OCI-LY1 (cell line): Measurements from ENCODE around the gene TPSAB1.

Experiments
- H2AFZ ChIP-seq: fragments of 200-600 bp; sonication (generic), shearing (Covaris generic); 2 replicates; pipeline ENCODE4 v1.6.0; 2014; ENCODE audit warnings: antibody characterized with exemption, mild to moderate bottlenecking, low read length
- H3F3A ChIP-seq: fragments of 200-600 bp; sonication (generic), shearing (Covaris generic); 2 replicates; pipeline ENCODE4 v1.6.0; 2014; ENCODE audit warnings: mild to moderate bottlenecking, antibody characterized with exemption, low read length, moderate library complexity; ENCODE audit not compliant: insufficient read depth
- H3K27ac ChIP-seq: fragments of 200-600 bp; sonication (generic); 2 replicates; pipeline ENCODE4 v1.5.1; 2014; ENCODE audit warnings: low read length, mixed run types, mild to moderate bottlenecking, low read depth; ENCODE audit not compliant: poor library complexity, severe bottlenecking
- H3K27me3 ChIP-seq: fragments of 200-600 bp; sonication (generic); 2 replicates; pipeline ENCODE4 v1.6.0; 2014; ENCODE audit warnings: antibody characterized with exemption, mild to moderate bottlenecking, low read length, moderate library complexity; ENCODE audit not compliant: insufficient read depth
- H3K36me3 ChIP-seq: fragments of 200-600 bp; sonication (generic); 2 replicates; pipeline ENCODE4 v1.6.1; 2014; ENCODE audit warnings: mild to moderate bottlenecking, antibody characterized with exemption, low read length, moderate library complexity, mixed read lengths; ENCODE audit not compliant: insufficient read depth
- H3K4me1 ChIP-seq: fragments of 200-600 bp; sonication (generic); 2 replicates; pipeline ENCODE4 v1.5.1; 2014; ENCODE audit warnings: mild to moderate bottlenecking, low read length, moderate library complexity; ENCODE audit not compliant: insufficient read depth, severe bottlenecking
- H3K4me2 ChIP-seq: fragments of 200-600 bp; sonication (generic), shearing (Covaris generic); 2 replicates; pipeline ENCODE4 v1.6.1; 2014; ENCODE audit warnings: low read length
- H3K4me3 ChIP-seq: fragments of 200-600 bp; sonication (generic); 2 replicates; pipeline ENCODE4 v1.5.1; 2014; ENCODE audit warnings: low read length, low read depth, mild to moderate bottlenecking, mixed read lengths; ENCODE audit not compliant: poor library complexity, severe bottlenecking
- H3K79me2 ChIP-seq: fragments of 200-600 bp; shearing (Covaris generic); 2 replicates; pipeline ENCODE4 v1.6.1; 2016; ENCODE audit warnings: mixed run types, low read length, mixed read lengths; ENCODE audit not compliant: insufficient read depth
- H3K9ac ChIP-seq: fragments of 200-600 bp; sonication (generic), shearing (Covaris generic); 2 replicates; pipeline ENCODE4 v1.6.1; 2014; ENCODE audit warnings: mild to moderate bottlenecking, low read length, mixed read lengths
- H3K9me2 ChIP-seq: fragments of 200-600 bp; sonication (generic), shearing (Covaris generic); 2 replicates; pipeline ENCODE4 v1.6.1; 2014; ENCODE audit warnings: low read depth, mild to moderate bottlenecking, low read length, mixed read lengths
- H3K9me3 ChIP-seq: fragments of 200-600 bp; shearing (Covaris generic); 2 replicates; pipeline ENCODE4 v1.6.1; 2014; ENCODE audit warnings: low read length, mixed read lengths
- H4K20me1 ChIP-seq: fragments of 200-600 bp; sonication (generic), shearing (Covaris generic); 2 replicates; pipeline ENCODE4 v1.6.0; 2016; ENCODE audit warnings: mild to moderate bottlenecking, low read length; ENCODE audit not compliant: insufficient read depth
- EZH2 ChIP-seq: fragments of 200-600 bp; sonication (generic), shearing (Covaris generic); IDR thresholded peaks from 2 replicates; pipeline ENCODE4 v1.8.0; 2017; ENCODE audit warnings: borderline replicate concordance, mixed run types, mild to moderate bottlenecking, antibody characterized with exemption, low read length, moderate library complexity, mixed read lengths
- TF ChIP-seq, protein P1 (sequence below): fragments of 200-600 bp; sonication (generic), shearing (Covaris generic); IDR thresholded peaks from 2 replicates; pipeline ENCODE4 v1.5.1; 2017; ENCODE audit warnings: mild to moderate bottlenecking, antibody characterized with exemption, low read length, moderate library complexity, mixed read lengths

The TPSAB1 gene

DNA sequence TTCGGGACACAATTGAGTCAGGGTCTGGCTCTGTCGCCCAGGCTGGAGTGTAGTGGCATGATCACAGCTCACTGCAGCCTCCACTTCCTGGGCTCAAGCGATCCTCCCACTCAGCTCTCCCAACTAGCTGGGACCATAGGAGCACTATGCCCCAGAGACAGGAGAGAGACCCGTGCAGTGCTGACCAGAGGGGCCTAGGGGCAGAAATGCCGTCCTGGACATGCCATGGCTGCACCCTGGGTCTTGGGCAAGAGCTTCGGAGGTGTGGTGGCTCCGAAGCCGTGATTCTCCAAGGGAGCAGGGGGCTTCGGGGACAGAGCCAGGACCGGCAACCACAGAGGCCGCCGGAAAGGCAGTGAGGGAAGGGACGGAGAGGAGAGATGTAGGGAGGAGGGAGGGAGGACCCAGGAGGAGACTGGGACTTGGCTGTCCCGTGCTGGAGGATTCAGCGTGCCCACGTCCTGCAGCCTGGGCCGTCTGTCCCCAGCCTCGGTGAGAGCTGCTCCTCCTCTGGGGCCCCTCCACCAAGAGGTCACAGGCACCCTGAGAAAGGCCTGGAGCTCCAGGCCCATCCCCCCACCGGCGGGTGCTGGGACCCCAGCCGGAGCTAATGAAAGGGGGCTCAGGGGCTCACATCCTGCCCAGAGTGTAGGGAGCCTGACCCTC is 37.2 kb downstream of the TPSAB1 start:
- Histone ChIP-seq H3K9me2 (no peaks in the 10 kb centered on the region), H3K4me1 (no peaks in the 10 kb centered on the region), H3K4me3 (no peak overlapping the region), H3K4me2 (no peak overlapping the region), H3K36me3 (no peaks in the 10 kb centered on the region), H2AFZ (no peak overlapping the region), H3K27me3 (peaks cover 4% of the 10 kb centered on the region; the same call in 1 of the 2 replicates), H4K20me1 (no peaks in the 10 kb centered on the region), H3F3A (no peaks in the 10 kb centered on the region), H3K79me2 (no peaks in the 10 kb centered on the region), H3K9ac (no peak overlapping the region), H3K27ac (no peak overlapping the region), H3K9me3 (no peaks in the 10 kb centered on the region)
- TF ChIP-seq, protein P1, sequence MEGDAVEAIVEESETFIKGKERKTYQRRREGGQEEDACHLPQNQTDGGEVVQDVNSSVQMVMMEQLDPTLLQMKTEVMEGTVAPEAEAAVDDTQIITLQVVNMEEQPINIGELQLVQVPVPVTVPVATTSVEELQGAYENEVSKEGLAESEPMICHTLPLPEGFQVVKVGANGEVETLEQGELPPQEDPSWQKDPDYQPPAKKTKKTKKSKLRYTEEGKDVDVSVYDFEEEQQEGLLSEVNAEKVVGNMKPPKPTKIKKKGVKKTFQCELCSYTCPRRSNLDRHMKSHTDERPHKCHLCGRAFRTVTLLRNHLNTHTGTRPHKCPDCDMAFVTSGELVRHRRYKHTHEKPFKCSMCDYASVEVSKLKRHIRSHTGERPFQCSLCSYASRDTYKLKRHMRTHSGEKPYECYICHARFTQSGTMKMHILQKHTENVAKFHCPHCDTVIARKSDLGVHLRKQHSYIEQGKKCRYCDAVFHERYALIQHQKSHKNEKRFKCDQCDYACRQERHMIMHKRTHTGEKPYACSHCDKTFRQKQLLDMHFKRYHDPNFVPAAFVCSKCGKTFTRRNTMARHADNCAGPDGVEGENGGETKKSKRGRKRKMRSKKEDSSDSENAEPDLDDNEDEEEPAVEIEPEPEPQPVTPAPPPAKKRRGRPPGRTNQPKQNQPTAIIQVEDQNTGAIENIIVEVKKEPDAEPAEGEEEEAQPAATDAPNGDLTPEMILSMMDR: no peak
- TF ChIP-seq EZH2: no peak

DNA sequence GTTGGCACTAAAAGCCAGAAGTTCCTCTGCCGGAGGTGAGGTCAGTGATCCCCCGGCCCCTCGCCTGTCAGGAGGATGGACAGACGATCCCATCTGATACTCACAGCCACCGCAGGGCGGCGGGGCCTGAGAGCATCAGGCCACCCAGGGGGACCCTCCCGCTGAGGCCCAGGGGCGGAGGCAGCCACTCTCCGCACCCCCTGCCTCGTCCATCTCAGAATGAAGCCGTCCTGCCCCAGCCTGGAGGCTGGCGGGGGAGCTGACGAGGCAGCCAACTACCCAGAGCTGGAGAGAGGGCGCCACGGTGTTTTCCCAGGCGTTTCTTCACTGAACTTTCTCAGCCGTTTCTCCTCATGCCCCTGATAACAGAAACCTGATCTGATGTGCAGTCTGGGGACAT is 38.0 kb downstream of the TPSAB1 start:
- H3K9me3 ChIP-seq: no peaks in the 10 kb centered on the region
- TF ChIP-seq, protein P1: no peak
- H3K27me3 ChIP-seq: peaks cover 4% of the 10 kb centered on the region; the same call in 1 of the 2 replicates
- no peaks in the 10 kb centered on the region for H3K9me2 ChIP-seq
- no peak overlapping the region for H3K4me2 ChIP-seq
- no peak overlapping the region for H3K9ac ChIP-seq
- no peaks in the 10 kb centered on the region for H3K4me1 ChIP-seq
- no peaks in the 10 kb centered on the region for H3K36me3 ChIP-seq
- H4K20me1 ChIP-seq: no peaks in the 10 kb centered on the region
- H3K27ac ChIP-seq: no peak overlapping the region
- H3K4me3 ChIP-seq: no peak overlapping the region
- H2AFZ ChIP-seq: no peak overlapping the region
- H3K79me2 ChIP-seq: no peaks in the 10 kb centered on the region
- no peaks in the 10 kb centered on the region for H3F3A ChIP-seq

DNA sequence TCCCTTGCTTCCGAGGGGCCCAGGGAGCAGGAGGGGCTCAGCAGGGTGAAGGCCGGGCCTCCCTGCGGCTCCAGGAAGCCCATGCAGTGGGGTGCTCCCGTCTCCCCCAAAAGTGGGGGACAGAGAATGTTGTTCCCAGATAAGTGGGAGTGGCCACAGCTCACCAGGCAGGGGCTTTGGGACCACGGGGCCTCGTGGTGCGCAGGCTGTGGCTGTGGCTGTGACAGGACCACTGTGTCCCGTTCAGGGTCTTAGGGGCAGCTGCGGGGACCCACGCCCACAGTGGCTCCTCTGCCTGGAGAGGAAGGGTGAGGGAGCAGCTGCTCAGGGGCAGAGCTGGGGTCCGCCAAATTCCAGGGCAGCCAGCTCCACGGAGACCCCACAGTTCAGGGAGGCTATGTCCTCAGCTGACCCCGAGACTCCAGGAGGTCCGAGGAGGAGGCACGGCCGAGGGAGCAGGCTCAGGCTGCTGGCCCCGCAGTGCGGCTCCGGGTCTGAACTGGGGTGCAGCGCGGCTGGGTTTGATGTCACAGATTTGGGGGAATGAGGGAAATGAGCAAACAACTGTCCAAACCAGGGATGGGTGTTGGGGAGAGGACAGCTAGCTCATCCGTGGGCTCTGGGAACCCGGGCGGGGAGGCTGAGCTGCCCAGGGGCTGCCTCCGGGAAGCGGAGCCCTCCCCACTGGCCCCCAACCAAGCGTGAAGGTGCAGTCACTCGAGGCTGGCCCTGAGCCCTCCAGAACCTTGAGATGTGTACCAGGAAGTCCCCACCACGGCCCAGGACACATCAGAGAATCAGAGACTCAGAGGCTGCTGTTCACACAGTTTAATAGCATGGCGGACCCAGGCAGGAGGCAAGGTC is 38.8 kb downstream of the TPSAB1 start:
- TF ChIP-seq EZH2: no peak
- TF ChIP-seq, protein P1: no peak
- no peaks in the 10 kb centered on the region for H3K36me3 ChIP-seq
- H3K27ac ChIP-seq: no peak overlapping the region
- no peaks in the 10 kb centered on the region for H4K20me1 ChIP-seq
- no peak overlapping the region for H2AFZ ChIP-seq
- no peak overlapping the region for H3K4me3 ChIP-seq
- no peaks in the 10 kb centered on the region for H3F3A ChIP-seq
- no peaks in the 10 kb centered on the region for H3K9me3 ChIP-seq
- H3K79me2 ChIP-seq: no peaks in the 10 kb centered on the region
- H3K4me1 ChIP-seq: no peaks in the 10 kb centered on the region
- H3K27me3 ChIP-seq: peaks cover 4% of the 10 kb centered on the region; the same call in 1 of the 2 replicates
- H3K9ac ChIP-seq: no peak overlapping the region
- no peak overlapping the region for H3K4me2 ChIP-seq
- H3K9me2 ChIP-seq: no peaks in the 10 kb centered on the region
